ENCODE data around the gene SPPL3.
"Not testable (repeated sequence)": the region's sequence is repeated elsewhere in the genome, so short reads cannot be mapped to it uniquely, and the experiment has no call there.

SPPL3 gene

GRCh38 chr12:120841525-120841924, 62.6 kb downstream of the SPPL3 start:
- no peak for DNase-seq

DNA sequence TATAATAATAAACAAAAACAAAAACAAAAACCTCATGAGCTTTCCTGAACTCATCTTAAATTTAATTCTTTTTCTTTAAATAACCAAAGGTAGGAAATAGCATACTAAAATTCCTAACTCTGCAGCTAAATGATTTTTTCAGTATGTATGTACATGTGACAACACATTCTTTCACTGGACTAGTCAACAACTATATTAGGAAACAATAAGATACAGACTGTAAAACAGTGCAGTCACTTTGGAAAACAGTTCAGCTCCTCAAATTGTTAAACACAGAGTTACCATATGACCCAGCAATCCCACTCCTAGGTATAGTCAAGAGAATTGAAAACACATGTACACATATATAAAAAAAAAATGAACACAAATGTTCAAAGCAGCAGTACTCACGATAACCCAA, 64.7 kb downstream of the SPPL3 start:
- DNase-seq = no peak

- DNase-seq = not testable (repeated sequence)
Observed at GRCh38 chr12:120838629-120839383, 65.4 kb downstream of the SPPL3 start.

GRCh38 chr12:120836114-120836684, 68.0 kb downstream of the SPPL3 start:
- DNase-seq = no peak

GRCh38 chr12:120835657-120836056, 68.5 kb downstream of the SPPL3 start:
- DNase-seq = no peak

- no peak for DNase-seq
Observed at GRCh38 chr12:120835304-120835612, 68.9 kb downstream of the SPPL3 start.

GRCh38 chr12:120834489-120835303, 69.5 kb downstream of the SPPL3 start:
- no peak for DNase-seq

DNA sequence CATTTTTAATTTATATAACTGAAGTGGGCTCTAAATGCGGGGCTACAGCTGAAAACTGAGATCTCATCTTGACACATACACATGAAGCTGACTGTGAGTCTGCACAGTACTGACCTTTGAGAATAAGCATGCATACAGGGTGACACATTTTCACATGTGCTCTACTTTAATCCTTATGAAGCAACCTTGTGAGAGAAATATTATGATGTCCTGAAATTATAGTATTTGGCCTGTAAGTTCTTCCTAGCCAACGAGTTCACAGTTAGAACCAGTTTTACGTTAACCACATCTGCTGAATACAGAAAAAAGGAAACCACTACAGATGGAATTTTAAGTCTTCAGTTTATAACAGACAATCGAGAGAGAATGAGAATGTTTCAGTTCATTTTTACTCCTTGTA, 70.3 kb downstream of the SPPL3 start:
- peak; percentile 24 for DNase-seq

GRCh38 chr12:120832737-120833136, 71.4 kb downstream of the SPPL3 start:
- no peak for DNase-seq

DNA sequence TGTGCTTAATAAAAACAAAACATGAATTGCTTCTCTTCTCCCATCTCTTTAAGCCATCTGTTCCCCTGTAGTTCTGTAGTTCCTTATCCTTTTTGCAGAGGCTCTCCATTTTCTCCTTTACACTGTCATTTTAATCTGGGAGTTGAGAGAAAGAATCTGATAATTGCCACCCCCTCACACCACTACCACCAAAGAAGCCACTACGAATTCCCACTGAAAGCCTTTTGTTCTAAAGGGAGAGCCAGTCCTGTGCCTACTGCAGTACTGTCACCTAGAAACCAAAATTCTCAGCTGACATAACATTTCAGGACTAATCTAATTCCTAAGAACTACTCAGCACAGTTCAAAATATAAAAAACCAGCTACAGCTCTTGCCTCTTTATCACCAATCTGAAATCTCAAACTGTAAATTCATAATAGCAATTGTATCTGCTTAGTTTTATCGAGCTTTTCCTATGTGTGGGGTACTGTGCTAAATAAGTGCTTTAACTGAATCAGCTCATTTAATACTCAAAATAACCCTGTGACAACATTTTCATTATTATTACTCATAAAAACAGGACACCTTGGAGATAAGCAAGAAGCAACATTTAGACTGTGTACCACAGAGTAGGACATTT, 72.4 kb downstream of the SPPL3 start:
- no peak for DNase-seq

DNA sequence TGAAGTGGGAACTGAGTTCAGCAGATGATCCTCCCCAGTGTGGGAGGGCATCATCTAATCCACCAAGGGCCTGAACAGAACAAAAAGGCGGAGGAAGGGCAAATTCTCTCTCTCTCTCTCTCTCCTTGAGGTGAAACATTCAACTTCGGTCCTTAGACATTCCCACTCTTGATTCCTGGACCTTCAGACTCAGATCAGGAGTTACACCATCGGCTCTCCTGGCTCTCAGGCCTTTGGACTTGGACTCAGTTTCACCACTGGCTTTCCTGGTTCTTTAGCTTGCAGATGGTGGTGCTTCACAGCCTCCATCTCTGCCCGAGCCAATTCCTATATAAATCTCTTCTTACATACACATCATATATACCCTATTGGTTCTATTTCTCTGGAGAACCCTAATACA, 73.2 kb downstream of the SPPL3 start:
- no peak for DNase-seq

GRCh38 chr12:120830052-120830940, 73.9 kb downstream of the SPPL3 start:
- DNase-seq = no peak

DNA sequence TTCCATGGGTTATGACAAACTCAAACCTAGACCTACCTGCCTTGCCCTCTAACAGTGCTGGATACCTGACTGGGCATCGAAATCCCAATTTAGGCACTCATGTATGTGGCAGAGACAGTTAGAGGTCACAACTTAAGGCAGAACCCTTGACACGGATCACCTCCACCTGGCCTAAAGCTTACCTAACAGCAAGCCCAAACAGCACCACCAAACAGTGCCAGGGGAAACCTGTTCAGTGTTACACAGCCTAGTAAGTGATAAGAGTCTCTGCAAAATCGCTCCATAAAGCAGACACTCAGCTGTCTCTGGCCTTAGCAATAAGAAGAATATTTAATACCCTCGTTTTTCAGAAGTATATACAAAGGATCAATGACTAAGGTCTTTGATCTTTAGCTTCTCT, 77.8 kb downstream of the SPPL3 start:
- no peak for DNase-seq

GRCh38 chr12:120825337-120825736, 78.8 kb downstream of the SPPL3 start:
- no peak for DNase-seq

DNA sequence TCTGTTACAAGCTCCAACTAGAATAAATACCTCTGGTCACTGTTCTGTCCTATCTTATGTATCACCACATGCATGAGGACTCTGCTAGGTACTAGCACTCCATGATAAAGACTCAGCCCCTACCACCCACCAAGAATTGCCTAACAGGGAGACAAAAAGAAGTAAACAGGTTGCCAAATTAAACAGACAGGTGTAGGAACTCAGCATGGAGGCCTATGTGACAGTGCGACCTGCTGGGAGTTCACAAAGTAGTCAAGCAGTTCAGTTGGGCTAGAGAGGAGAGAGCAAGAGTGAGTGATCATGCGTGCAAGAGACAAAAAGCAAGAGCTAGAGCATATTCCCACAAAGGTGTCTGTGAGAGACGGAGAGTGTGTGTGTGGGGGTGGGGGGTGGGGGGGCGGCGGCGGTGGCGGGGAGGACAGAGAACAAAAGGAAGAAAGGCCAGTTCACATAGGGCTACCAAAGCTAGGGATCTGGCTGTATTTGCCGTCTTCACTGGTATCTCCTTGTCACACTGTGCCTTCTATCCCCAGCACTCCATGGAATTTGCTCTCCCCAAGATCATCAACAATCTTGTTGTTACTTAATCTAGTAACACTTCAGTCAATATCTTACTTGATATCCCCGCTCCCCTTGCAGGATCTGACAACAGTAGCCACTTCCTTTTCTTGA, 81.2 kb downstream of the SPPL3 start:
- DNase-seq = no peak

- DNase-seq = no peak
Observed at GRCh38 chr12:120821878-120822277, 82.3 kb downstream of the SPPL3 start.

DNA sequence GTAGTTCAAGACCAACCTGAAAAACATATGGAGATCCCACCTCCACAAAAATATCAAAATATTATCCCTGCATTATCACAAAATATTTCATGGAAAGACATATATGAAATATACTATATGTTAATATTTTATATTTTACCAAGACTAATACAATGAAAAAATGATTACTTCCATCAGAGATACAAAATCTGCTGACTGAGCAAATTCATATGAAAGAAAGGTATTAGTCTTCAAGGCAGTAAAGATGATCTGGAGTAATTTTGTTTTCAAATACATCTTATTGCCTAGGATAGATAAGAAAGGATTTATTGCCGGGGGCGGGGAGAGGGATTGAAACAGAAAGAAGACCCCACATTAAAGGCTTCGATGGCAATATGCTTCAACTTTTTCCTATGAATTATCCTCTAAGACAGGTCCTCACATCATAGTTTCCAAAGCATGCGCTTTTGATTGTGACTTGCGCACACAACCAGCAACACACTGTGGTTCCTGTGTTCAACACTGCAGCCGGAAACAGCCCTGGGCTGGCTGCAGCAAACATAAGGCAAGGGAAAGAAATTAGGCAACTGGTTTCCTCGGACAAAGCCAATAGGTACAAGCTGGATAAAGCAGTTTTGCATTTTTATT, 83.2 kb downstream of the SPPL3 start:
- no peak for DNase-seq

GRCh38 chr12:120818416-120818815, 85.7 kb downstream of the SPPL3 start:
- DNase-seq = no peak

- no peak for DNase-seq
Observed at GRCh38 chr12:120817559-120818330, 86.4 kb downstream of the SPPL3 start.

- no peak for DNase-seq
Observed at GRCh38 chr12:120816363-120816762, 87.8 kb downstream of the SPPL3 start.
